Stimulated activated CD4-positive, alpha-beta T cell treated with anti-CD3 and anti-CD28 coated beads, Interleukin-2, amount 100 ng/mL, for 24 hours (primary cell): Measurements from ENCODE around the gene MYO1C.
A peak's percentile ranks its signal among the peaks of the same experiment; 100 is the strongest.
"Not testable (repeated sequence)": the region's sequence is repeated elsewhere in the genome, so short reads cannot be mapped to it uniquely, and the experiment has no call there.

ENCODE experiments used
- DNase-seq, 2 donors: peaks; one replicate each; pipeline ENCODE4 v3.0.0-alpha.2; 2020

MYO1C gene

GRCh38 chr17:1492249-1493206, at the start of gene MYO1C:
TSS of gene MYO1C (minus strand) at chr17:1492686. CDS start at chr17:1492487, 199 bp downstream.
- DNase-seq = no peak

GRCh38 chr17:1541367-1541904, 49.0 kb upstream of the MYO1C start:
- DNase-seq = no peak

DNA sequence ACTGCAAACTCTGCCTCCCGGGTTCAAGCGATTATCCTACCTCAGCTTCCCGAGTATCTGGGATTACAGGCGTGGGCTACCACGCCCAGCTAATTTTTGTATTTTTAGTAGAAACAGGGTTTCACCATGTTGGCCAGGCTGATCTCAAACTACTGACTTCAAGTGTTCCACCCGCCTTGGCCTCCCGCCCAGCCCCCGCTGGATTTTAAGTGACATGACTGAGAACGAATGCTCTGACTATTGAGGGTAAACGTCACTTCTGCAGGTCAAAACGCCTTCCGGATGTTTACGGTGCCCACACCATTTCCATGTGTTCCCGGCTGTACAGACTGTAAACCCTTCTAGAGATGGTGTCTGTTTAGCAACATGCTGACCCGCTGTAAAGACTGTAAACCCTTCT, 47.3 kb upstream of the MYO1C start:
- no peak for DNase-seq

GRCh38 chr17:1535737-1536136, 43.3 kb upstream of the MYO1C start:
- DNase-seq = no peak

DNA sequence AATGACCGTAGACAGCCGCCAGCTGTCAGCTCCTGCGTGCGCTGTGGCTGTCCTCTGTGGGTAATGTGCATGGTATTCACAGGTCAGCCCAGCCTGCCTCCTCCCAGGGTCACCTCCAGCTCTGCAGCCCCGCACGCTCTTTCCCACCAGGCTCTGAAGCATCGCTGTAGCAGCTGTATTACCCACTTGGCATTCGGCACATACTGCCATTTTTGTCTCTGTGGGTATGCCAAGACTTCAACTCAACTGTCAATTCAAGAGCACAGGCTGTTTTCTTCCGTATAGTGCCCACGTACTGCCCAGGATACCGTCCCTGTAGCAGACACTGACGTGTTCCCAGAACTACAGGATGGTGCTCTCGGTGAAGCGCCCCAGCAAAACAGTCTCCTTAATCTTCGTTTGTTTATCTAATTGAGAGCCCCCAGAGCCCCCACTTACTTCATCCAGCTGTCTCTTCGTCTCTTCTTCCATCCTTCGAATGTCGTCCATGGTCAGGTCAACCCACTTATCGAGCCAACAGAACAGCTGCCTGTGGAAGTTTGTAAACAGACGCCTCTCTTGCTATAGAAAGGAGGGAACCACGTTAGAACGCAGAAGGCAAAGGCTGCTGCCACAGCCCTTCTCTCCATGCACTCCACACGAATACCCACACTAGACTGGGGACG, 41.3 kb upstream of the MYO1C start:
- DNase-seq = no peak

GRCh38 chr17:1532836-1533602, 40.5 kb upstream of the MYO1C start:
- DNase-seq = peak; percentile 39 to 41

DNA sequence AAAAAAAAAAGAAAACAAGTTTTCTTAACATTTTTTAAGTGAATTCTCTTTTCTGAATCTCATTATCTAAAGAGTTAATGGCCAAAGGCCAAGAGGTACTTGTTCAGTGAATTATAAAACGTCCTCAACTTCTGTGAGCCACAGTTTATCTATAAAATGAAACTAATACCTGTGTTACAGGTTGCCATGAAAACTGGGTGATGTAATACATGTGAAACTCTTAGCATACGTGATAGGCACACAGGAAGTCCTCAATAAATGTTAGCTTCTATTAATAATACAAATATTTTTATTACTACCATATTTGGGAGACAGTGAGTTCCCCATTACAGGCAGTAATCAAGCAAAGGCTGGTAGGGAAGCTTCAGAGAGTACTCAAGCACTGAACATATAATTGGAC, 37.4 kb upstream of the MYO1C start:
- no peak for DNase-seq

DNA sequence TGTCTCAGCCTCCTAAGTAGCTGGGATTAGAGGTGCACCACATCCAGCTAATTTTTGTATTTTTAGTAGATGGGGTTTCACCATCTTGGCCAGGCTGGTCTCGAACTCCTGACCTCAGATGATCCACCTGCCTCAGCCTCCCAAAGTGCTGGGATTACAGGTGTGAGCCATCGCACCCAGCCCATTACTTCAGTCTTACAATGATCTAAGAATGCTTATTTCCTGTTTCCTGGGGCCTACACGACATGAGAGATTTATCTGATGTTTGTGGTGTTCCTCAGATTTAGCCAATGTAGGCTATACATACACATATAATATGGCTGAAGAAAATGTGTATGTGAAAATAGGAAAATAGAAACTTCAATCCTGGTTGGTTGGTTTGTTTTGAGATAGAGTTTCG, 34.4 kb upstream of the MYO1C start:
- DNase-seq = not testable (repeated sequence)

GRCh38 chr17:1522626-1523025, 30.1 kb upstream of the MYO1C start:
- DNase-seq = no peak

DNA sequence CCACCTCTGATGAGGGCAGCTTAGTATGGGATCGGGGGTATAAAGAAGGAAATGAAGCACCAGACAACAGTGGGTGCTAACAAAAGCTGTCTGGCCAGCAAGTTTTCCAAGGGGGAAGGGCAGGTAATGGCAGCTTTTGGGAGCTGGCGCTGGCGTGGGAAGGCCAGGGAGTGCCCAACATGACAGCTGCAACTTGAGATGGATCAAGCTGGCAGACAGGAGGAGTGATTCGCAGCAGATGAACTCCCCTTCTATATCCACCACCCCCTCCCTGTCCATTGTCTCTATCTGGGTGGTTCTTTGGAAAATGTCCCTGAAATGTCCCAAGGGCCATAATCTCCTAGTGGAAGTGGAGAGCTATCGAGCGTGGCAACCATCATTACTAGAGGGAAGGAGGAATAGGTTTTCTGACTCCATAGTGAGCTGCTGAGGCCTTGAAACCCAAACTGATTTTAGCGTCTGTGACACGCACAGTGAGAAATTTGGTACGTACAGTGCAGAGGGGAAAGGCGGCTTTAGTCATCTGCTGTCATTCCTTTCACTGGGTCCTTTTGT, 28.7 kb upstream of the MYO1C start:
- no peak for DNase-seq

- DNase-seq = no peak
Measured at GRCh38 chr17:1519678-1520077, 27.2 kb upstream of the MYO1C start.

GRCh38 chr17:1518410-1518809, 25.9 kb upstream of the MYO1C start:
- no peak for DNase-seq

DNA sequence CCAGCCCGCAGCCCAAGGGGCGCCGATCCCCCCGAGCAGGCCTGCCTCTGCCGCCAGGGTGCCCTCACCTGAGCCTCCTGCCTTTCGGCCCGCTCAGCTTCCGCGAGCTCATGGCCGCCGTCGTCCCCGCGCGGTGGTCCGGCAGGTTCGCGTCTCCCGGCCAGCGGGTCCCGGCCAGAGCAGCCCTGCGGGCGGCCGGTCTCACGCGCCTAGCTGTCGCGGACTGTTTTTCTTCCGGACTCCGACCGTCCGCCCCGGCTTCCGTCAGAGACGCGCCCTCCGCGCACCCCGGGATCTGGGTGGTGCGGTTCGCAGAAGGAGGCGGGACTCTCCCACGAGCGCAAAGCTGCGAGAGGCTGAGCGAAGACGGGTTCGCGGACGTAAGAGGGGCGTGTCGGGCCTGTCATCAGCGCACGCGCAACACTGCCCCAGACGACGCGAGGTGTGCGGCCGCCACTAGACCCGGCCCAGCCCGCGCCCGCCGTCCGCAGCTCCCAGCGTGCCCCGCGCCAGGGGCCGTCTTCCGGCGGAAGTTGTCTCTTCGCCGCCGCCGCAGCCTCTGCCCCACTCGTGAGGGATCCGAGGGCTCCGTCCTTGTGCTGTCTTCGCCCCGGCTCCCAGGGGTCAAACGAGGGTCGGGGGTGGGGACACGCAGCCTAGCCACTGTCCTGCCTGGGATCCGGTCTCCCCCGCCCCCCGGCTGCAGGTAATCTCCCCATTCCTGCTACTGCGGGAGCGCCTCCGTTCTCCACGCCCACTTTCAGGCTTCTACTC, 24.1 kb upstream of the MYO1C start, which contains the start of gene INPP5K:
INPP5K (minus strand) TSS at position 225 of the 774 bp plus-strand sequence; CDS start at position 112, 113 bp downstream.
- DNase-seq = peak; percentile 97 to 98

DNA sequence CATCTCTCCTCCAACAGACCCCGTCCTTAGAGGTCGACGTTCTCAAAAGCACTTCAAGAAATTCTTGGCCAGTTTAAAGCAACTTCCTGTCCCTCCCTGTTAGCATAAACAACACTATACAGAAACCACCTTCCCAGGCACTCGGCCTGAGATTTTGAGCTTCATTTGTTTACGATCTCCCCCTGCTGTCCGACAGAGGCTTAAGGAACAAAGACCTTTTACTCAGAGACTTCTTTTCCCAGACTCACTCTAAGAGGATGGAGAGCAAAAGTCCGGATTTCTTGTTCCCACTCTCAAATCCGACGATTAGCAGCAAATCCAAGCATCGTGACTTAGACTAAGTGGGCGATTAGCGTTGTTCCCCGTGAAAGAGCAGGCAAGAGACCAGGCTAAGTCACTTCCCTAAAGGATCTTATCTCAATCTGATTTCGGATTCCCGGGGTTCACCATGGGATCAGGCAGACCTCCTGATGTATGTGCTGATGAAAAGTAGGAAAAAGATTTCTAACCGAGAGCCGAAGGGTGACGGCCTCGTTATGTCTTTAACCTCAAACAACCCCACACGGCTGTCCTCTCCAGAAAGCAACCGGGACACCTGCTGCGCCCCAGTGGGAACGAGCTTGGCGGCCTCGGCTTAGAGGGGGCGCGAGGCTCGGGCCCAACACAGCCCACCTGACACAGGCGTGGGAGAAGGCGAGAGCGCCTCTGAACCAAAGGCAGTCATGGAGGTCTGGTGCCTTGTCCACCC, 23.3 kb upstream of the MYO1C start:
- DNase-seq = peak; percentile 31 to 49

DNA sequence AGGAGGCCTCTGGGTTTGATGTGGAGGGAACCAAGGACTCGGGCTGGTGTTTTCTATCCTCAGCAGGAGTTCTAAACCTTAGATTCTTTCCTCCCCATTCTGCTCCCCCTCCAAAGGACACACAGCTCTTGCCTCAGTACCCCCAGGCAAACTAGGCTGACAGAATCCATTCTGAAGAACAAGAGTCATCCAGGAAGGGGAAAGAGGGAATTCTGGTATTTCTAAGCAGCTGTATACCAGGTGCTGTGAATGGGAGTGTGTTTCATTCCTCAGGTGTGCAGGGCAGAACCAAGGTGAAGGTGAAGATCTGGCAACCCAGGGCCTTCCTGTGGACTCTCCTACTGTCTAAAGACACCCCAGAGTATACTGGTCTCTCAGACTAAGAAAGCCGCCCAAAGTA, 19.9 kb upstream of the MYO1C start:
- no peak for DNase-seq

GRCh38 chr17:1511756-1512321, 19.4 kb upstream of the MYO1C start:
- no peak for DNase-seq

DNA sequence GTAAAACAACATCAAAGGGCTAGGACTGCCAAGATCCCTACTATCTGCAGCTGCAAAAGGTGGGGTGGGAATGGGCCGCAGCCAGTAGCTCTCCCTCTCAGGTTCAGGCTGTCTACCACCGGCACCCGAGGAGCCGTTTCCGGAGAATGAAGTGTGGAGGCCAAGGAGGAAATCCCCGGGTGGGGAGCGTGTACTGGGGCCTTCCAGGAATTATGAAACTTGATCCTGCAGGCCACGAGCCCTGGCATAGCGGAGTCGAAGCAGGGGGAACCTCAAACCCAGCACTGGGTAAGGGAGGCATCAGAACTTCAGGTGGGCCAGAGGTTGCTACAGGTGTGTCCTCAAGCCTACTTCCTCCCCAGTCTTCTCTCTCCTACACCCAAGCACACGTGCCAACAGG, 18.8 kb upstream of the MYO1C start:
- no peak for DNase-seq

DNA sequence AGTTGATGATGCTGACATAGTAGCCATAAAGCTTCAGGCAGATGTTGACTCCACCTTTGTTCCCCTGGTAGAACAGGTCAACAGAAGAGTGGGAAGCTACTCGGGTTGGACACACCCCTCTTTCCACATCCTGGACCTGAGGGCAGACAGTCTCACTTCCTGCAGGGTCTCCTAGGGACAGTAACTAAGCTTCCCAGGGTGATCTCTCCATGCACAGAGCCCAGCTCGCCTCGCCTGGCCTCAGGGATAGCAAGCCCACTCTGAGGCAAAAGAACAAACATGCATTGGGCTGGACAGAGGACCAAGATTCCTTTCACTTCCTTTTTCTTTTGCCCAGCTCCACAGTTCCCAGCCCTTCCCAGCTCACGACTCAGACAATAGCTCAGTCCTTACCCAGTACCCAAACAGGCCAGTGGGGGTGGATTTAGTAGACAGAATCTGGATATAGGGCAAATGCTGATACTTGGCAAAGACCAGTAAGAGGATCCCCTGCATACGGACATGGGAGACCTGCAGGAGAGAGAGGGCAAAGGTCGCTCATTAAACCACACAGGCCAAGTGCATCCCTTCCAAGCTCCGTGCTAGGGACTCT, 16.9 kb upstream of the MYO1C start:
- no peak for DNase-seq

- DNase-seq = not testable (repeated sequence)
Measured at GRCh38 chr17:1508709-1509108, 16.2 kb upstream of the MYO1C start.

- no peak for DNase-seq
Measured at GRCh38 chr17:1506649-1507267, 14.3 kb upstream of the MYO1C start.
